Gastrocnemius medialis (tissue), 4 donors: ENCODE measurements around the gene SWI5. TPM values are rescaled to one million over a fixed set of nuclear protein-coding genes. Genes with fewer than 3 reads are reported as not detected.

Experiments used
- ATAC-seq, 2 donors: fragments of 150-250 bp; one replicate each; pipeline ENCODE4 v1.9.1; 2016
- DNase-seq, 2 donors: peaks; one replicate each; pipeline ENCODE4 v3.0.0-alpha.2; 2019
- H3K27ac ChIP-seq, 4 donors: fragments of 200-600 bp; sonication (generic); 1 replicate in 1 of 4; 2 replicates in 3 of 4; pipeline ENCODE4 v1.5.1; 2016 to 2018; ENCODE audit warnings: mild to moderate bottlenecking in 2 of 4, moderate library complexity in 1 of 4
- H3K27me3 ChIP-seq, 3 donors: fragments of 200-600 bp; sonication (generic) in 2 of 3; 1 replicate in 1 of 3; 2 replicates in 2 of 3; pipeline versions ENCODE4 v1.5.1 to v1.6.0; 2016 to 2019; ENCODE audit warnings: mild to moderate bottlenecking in 1 of 3, moderate library complexity in 1 of 3
- H3K36me3 ChIP-seq, 2 donors: fragments of 200-600 bp; sonication (generic) in 1 of 2; one replicate each; pipeline ENCODE4 v1.5.1; 2017 to 2018
- H3K4me1 ChIP-seq, 2 donors: fragments of 200-600 bp; sonication (generic) in 1 of 2; one replicate each; pipeline ENCODE4 v1.5.1; 2016 to 2017; ENCODE audit warnings: mild to moderate bottlenecking in 2 of 2
- H3K4me3 ChIP-seq, 4 donors: fragments of 200-600 bp; sonication (generic) in 3 of 4; 1 replicate in 1 of 4; 2 replicates in 3 of 4; pipeline ENCODE4 v1.5.1; 2016 to 2019; ENCODE audit warnings: mild to moderate bottlenecking in 2 of 4
- H3K9me3 ChIP-seq, 3 donors: fragments of 200-600 bp; sonication (generic) in 2 of 3; 1 replicate in 1 of 3; 2 replicates in 2 of 3; pipeline ENCODE4 v1.5.1; 2016 to 2019
- POLR2A ChIP-seq, 2 donors: fragments of 450-650 bp; IDR thresholded peaks; one replicate each; pipeline ENCODE4 v1.6.1; 2017; ENCODE audit warnings: antibody characterized with exemption in 2 of 2, mild to moderate bottlenecking in 2 of 2, moderate library complexity in 2 of 2
- in situ Hi-C, 4 donors: fragments of 200-750 bp; cut with MboI; loops; one replicate each; pipeline versions ENCODE4 v1.15.0 to v1.8.0; 2017; ENCODE audit warnings: low sequenced_read_pairs in 4 of 4
- intact Hi-C: fragments of 100-400 bp; cut with DNase I; formaldehyde crosslinking; loops from one replicate; pipeline ENCODE4 v1.15.1; 2023; ENCODE audit warnings: low total_unique reads
- total RNA-seq, 4 donors: library from RNA; depleted of rRNA; stranded (reverse); fragments of >200 nt; gene quantifications; one replicate each; pipeline versions ENCODE4 v1.1.0 to v1.2.3, GENCODE V29; 2016
- TF ChIP-seq, protein P1 (sequence below), 5 experiments: fragments of 450-650 bp in 3 of 5; fragments of 200-600 bp in 2 of 5; sonication (generic) in 2 of 5; IDR thresholded peaks in 4 of 5; conservative IDR thresholded peaks in 1 of 5; 1 replicate in 4 of 5; 2 replicates in 1 of 5; pipeline ENCODE4 v1.5.1; 2016 to 2019; ENCODE audit warnings: antibody characterized with exemption in 5 of 5, mild to moderate bottlenecking in 3 of 5, moderate library complexity in 3 of 5

The SWI5 gene
- total RNA-seq, 4 donors from 2014 or later, result 12.7 to 23.8 (median 13.5) TPM

DNA sequence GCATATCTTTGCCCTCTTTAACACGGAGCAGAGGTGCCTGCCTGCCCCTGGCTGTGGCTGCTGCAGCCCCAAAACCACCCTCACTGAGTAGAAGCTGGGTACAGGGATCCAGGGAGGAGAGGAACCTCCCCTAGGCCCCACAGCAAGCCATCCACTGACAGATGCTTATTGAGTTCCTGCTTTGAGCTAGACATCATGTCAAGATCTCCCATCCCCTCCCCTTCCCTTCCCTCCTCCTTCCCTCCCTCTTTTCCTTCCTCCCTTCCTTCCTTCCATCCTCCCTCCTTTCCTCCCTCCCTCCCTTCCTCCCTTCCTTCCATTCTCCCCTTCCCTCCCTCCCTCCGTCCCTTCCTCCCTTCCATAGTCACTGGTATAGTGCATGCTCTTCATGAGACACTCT is 29.6 kb upstream of the SWI5 start:
- Histone ChIP-seq H3K36me3 (no peaks in the 10 kb centered on the region), H3K9me3 (no peaks in the 10 kb centered on the region), H3K27me3 (peaks cover 8 to 17% (median 13%) of the 10 kb centered on the region in 3 donors), H3K4me1 (no peaks in the 10 kb centered on the region), H3K27ac (no peak overlapping the region), H3K4me3 (no peak overlapping the region)
- DNase-seq, result no peak
- intact Hi-C loops, result no loop called here
- ATAC-seq, result no peak
- TF ChIP-seq, protein P1, sequence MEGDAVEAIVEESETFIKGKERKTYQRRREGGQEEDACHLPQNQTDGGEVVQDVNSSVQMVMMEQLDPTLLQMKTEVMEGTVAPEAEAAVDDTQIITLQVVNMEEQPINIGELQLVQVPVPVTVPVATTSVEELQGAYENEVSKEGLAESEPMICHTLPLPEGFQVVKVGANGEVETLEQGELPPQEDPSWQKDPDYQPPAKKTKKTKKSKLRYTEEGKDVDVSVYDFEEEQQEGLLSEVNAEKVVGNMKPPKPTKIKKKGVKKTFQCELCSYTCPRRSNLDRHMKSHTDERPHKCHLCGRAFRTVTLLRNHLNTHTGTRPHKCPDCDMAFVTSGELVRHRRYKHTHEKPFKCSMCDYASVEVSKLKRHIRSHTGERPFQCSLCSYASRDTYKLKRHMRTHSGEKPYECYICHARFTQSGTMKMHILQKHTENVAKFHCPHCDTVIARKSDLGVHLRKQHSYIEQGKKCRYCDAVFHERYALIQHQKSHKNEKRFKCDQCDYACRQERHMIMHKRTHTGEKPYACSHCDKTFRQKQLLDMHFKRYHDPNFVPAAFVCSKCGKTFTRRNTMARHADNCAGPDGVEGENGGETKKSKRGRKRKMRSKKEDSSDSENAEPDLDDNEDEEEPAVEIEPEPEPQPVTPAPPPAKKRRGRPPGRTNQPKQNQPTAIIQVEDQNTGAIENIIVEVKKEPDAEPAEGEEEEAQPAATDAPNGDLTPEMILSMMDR (IDR thresholded peaks at IDR 0.05 in 4 of 5, conservative IDR thresholded peaks at IDR 0.05 in 1 of 5), result no peak
- in situ Hi-C loops, result no loop called here

DNA sequence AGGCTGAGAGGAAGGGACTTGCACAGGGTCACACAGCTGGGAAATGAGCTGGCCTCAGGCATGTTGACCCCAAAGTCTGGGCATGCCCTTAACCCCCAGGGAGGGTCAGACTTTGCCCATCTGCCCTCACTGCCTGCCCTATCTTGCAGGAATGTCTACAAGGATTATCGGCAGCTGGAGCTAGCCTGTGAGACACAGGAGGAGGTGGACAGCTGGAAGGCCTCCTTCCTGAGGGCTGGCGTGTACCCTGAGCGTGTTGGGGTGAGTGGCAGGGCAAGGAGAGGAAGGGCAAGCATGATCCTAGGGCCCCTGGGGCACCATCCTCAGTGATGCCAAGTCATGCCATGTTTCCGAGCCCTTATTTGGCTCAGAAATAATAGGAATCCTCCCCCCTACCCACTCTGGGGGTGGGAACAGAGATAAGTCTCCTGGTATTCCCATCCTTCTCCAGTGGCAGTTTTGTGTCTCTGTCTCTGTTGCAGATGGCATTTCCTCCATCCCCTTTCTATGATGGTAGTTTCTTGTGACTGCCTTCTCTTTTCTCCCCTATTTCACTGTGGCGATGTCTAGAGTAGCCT is 28.8 kb upstream of the SWI5 start:
- no peak for TF ChIP-seq POLR2A (IDR thresholded peaks at IDR 0.05)
- TF ChIP-seq, protein P1 (IDR thresholded peaks at IDR 0.05 in 4 of 5, conservative IDR thresholded peaks at IDR 0.05 in 1 of 5), result no peak
- in situ Hi-C loops (no loop called here), intact Hi-C loops (no loop called here)
- Histone ChIP-seq H3K36me3 (no peaks in the 10 kb centered on the region), H3K4me1 (no peaks in the 10 kb centered on the region), H3K4me3 (no peak overlapping the region), H3K27ac (no peak overlapping the region), H3K27me3 (peaks cover 15 to 22% (median 19%) of the 10 kb centered on the region in 3 donors), H3K9me3 (no peaks in the 10 kb centered on the region)
- DNase-seq, result no peak
- no peak for ATAC-seq

DNA sequence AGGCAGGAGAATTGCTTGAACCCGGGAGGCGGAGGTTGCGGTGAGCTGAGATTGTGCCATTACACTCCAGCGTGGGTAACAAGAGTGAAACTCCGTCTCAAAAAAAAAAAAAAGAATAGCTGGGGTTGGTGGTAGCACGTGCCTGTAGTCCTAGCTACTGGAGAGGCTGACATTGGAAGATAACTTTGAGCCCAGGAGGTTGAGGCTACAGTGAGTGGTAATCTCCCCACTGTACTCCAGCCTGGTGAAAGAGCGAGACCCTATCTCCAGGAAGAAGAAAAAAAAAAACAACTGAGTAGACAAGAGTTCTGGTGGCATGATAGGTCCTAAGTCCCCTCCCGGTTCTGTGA is 26.5 kb upstream of the SWI5 start:
- in situ Hi-C loops, result no loop called here
- H3K4me3 ChIP-seq, result no peak overlapping the region
- intact Hi-C loops, result no loop called here

DNA sequence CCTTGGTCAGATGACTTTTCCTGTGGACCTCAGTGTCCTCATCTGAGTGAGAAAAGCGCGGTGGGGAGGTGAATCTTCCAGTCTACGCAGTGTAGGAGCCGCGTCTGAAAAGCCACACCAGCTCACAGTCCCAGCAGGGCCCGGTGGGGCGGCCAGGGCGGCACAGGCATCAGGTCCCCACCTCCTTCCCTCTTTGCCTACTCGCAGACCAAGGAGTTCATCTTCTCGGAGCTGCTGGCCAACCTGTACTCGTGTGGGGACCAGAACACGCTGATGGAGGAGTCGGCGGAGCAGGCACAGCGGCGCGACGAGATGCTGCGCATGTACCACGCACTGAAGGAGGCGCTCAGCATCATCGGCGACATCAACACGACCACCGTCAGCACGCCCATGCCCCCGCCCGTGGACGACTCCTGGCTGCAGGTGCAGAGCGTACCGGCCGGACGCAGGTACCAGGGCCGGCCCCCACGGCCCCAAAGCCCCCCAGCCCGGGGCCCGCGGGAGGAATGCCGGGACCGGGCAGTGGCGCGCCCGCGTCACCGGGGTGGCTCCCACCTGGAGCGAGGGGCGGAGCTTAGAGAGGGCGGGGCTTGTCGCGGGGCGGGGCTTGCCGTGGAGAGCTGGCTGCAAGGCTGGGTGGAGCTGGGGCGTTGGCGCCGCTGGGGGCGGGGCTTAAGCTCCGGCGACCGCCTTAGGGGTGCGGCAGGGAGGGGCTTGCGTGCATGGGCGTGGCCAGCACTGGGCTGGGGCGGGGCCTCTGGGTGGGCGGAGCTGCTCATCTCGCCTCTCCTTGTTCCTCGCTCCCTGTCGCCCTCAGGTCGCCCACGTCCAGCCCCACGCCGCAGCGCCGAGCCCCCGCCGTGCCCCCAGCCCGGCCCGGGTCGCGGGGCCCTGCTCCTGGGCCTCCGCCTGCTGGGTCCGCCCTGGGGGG is 25.9 kb upstream of the SWI5 start:
- H3K4me3 ChIP-seq, result peak overlapping the region in 3 of 4 donors; percentile 17 to 41 (median 31)
- ATAC-seq (peak; percentile 49 to 83), DNase-seq (peak; percentile 52 to 79)
- H3K9me3 ChIP-seq, result no peaks in the 10 kb centered on the region
- H3K27me3 ChIP-seq, result peaks cover 15 to 22% (median 17%) of the 10 kb centered on the region in 3 donors
- no peaks in the 10 kb centered on the region for H3K4me1 ChIP-seq
- no peak overlapping the region for H3K27ac ChIP-seq
- TF ChIP-seq, protein P1 (IDR thresholded peaks at IDR 0.05 in 4 of 5, conservative IDR thresholded peaks at IDR 0.05 in 1 of 5), result no peak
- TF ChIP-seq POLR2A (IDR thresholded peaks at IDR 0.05), result no peak
- intact Hi-C loops, result no loop called here
- in situ Hi-C loops, result no loop called here
- no peaks in the 10 kb centered on the region for H3K36me3 ChIP-seq

More for the DNA sequence above, 26.5 kb upstream of the SWI5 start:
- DNase-seq (no peak), ATAC-seq (no peak)
- TF ChIP-seq POLR2A (IDR thresholded peaks at IDR 0.05), result no peak
- TF ChIP-seq, protein P1 (IDR thresholded peaks at IDR 0.05 in 4 of 5, conservative IDR thresholded peaks at IDR 0.05 in 1 of 5), result no peak
- Histone ChIP-seq H3K4me1 (no peaks in the 10 kb centered on the region), H3K36me3 (no peaks in the 10 kb centered on the region), H3K9me3 (no peaks in the 10 kb centered on the region), H3K27me3 (peaks cover 15 to 22% (median 17%) of the 10 kb centered on the region in 3 donors), H3K27ac (no peak overlapping the region)
